GM18909 (cell line): ENCODE results near the gene PEX19.
"Not testable (repeated sequence)": the region's sequence is repeated elsewhere in the genome, so short reads cannot be mapped to it uniquely, and the experiment has no call there.

Experiments
- ATAC-seq: cut with Tn5 transposase; IDR thresholded peaks from one replicate; pipeline ENCODE4 v1.9.1; 2021; ENCODE audit warnings: mild to moderate bottlenecking; ENCODE audit not compliant: unreplicated experiment, poor library complexity

Gene PEX19

DNA sequence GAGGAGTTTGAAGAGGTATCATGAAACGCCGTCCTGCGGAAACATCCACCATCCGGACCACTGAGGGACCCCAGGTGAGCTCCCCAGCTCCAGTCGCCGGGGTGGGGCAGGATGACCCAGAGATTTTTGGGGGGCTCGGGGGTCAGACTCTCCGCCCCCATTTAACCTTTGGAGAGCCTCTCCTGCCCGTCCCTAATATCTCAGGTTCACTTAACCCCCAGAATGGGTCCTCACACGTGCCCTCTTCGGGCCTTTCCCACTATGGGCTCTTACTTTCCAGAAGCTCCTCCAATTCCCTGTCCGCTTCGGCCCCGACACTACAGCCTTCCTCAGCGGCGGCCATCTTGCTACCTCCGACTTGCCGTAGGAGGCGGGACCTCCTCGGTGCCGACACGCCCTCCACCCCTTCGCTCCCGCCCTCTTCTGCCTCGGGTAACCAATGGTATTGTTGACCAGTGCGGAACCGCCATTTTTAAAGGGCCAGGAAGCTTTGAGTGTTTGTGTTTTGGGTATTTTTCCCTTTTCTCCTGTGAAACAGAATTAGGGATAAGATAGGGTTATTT, at the start of gene PEX19:
Gene PEX19, minus strand, starts transcription at position 352 of the 563 bp plus-strand sequence. Its CDS starts 9 bp downstream, at position 343.
- ATAC-seq, result peak; percentile 96

DNA sequence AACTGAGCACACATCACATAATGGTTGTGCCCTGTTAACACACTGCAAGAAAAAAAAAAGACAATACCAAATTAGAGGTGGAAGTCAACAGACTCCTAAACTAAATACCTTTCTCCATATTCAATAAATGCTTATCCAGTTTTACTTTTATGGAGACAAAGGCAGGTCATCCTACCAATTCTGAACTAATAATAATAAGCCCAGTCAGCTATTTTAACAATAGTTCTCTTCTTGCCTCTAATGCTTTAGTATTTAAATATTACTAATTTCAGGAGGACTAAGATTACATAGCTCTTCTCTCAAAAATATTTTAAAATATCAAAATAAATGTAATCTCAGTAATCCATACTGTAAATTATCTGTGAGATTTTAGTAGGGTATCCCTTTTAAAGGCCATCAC, 47.6 kb upstream of the PEX19 start:
- ATAC-seq, result no peak

DNA sequence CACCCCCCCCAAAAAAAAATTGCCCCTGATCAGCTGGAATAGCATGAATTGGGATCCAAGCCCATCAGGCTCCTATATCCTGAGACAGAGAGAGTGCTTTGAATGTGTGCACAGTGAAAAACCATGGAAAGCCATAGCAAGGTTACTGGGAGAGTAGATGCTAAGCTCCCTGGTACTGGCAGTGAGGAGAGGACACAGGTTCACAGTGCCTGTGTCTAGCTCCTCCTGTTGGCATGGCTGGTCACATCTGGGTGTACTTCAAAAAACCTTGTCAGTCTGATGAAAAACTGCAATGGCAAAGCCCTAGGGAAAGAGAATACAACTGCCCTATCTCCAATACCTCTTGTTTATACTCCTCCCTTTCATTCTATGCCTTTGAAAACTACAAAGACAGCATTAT, 45.2 kb upstream of the PEX19 start:
- ATAC-seq, result no peak

DNA sequence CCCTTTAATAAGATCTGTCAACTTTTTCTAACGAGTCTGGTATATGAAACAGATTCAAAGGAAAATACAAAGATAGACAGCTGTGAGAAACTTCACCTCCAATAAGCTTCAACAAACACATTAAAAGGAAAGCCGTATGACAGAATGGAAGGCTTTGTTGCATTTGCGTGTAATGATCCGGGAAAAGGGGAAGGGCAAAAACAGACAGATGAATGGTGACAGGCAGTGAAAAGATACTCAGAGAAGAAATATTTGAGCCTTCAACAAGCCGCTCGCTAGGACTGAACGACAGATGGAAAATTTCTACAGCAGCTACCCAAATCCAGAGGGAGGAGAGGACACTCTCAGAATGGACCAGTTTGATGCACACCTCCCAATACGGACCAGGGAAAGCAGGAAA, 43.3 kb upstream of the PEX19 start:
- ATAC-seq, result no peak

DNA sequence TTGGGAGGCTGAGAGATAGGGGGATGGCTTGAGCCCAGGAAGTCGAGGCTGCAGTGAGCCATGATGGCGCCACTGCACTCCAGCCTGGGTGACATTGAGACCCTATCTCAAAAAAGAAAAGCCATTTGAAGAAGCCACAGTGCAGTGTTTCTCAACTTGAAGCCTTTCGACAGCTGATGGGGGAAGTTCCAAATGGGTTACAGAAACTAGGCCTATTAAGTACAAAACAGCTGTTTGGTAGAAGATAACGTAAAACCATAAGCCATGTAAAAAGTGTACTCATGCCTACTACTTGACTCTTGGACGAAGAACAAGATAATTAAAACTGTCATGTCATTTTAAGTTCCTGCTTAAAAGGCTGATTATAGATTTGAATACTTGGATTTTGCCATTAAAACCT, 41.5 kb upstream of the PEX19 start:
- no peak for ATAC-seq

DNA sequence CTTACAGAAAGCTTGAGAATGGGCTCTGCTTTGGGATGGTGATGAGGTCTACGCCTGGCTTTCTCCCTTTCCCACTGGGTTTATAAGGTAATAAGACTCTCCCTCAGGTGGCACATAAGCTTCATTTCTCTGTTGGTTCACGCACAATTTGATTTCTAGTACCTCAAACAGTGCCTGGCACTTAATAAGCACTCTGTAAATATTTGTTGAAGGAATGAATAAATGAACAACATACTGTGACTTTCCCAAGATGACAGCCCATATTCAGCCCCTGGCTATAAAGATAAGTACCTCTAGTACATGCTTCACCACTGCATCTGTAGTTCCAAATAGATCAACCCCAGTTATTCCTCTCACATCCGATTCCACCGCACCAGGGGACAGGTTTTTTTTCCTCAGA, 40.3 kb upstream of the PEX19 start:
- ATAC-seq, result no peak

GRCh38 chr1:160322831-160323230, 37.9 kb upstream of the PEX19 start:
- no peak for ATAC-seq

DNA sequence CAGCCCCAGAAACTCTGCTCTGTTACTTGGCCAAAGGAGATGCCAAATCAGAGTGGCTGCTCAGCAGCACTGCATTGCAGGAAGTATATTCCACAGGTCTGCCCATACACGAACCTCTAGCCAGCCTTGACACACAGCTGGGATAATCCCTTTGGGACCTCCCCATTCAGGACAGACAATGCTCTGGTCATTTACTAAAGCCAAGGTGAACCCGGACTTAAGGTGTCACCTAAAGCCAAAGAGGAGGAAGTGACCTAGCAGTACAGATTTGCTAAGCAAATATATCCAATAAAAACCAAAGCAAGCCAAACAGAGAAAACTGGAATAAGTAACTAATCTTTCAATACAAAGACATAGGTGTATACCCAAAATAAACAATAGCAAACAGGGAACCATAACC, 30.4 kb upstream of the PEX19 start:
- ATAC-seq, result no peak

DNA sequence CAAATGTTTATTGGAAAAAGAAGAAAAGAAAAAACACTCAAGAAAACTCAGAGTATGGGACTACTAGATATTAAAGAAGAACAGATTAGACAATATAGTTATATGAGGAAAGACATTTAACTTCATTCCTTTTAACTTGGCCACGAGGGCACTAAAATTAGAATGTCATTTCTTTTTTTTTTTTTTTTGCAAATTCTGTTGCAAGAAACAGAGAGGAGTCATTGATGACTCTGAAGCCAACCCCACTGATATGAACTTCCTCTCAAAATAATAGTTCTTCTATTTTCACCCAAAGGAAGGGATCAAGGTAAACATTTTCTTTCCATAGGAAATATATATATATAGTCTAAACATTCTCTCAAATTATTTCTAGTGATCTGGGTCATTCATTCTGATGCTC, 24.6 kb upstream of the PEX19 start:
- no peak for ATAC-seq

DNA sequence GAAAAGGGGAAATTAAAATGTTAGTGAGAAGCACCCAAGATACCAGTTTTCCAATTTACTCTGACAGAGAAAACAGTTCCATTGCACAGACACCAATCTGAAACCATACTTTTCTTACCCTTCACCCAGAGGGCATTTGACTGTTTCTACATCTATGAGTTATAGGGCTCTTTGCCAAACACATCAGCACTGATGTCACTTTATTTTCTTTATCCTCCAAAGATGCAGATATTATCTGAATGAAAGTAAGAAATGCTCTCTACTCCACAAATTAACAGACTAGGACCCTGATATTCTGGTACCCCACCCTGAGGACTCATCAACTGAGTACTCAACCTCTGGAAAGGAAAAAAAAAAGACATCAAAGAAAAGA, 24.2 kb upstream of the PEX19 start:
- no peak for ATAC-seq

GRCh38 chr1:160308451-160309184, 23.7 kb upstream of the PEX19 start:
- ATAC-seq, result no peak

- ATAC-seq, result no peak
Measured at GRCh38 chr1:160307118-160307791, 22.3 kb upstream of the PEX19 start.

DNA sequence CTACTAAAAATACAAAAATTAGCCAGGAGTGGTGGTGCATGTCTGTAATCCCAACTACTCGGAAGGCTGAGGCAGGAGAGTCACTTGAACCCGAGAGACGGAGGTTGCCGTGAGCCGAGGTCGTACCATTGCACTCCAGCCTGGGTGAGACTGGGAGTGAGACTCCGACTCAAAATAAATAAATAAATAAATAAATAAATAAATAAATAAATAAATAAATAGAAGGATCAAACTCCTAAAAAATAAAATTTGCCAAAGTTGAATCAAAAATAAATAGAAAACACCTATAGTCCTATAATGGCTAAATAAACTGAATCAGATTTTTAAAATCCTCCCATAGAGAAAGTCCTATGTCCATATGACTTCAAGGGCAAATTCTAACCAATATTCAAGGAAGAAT, 15.2 kb upstream of the PEX19 start:
- no peak for ATAC-seq

- ATAC-seq, result no peak
Measured at GRCh38 chr1:160296036-160296435, 11.1 kb upstream of the PEX19 start.

- no peak for ATAC-seq
Measured at GRCh38 chr1:160293020-160293968, 8.4 kb upstream of the PEX19 start.

GRCh38 chr1:160291248-160292220, 6.6 kb upstream of the PEX19 start:
- ATAC-seq, result peak; percentile 69

- ATAC-seq, result not testable (repeated sequence)
Measured at GRCh38 chr1:160287769-160288168, 2.8 kb upstream of the PEX19 start.

GRCh38 chr1:160285506-160285905, 573 bp upstream of the PEX19 start:
- no peak for ATAC-seq

DNA sequence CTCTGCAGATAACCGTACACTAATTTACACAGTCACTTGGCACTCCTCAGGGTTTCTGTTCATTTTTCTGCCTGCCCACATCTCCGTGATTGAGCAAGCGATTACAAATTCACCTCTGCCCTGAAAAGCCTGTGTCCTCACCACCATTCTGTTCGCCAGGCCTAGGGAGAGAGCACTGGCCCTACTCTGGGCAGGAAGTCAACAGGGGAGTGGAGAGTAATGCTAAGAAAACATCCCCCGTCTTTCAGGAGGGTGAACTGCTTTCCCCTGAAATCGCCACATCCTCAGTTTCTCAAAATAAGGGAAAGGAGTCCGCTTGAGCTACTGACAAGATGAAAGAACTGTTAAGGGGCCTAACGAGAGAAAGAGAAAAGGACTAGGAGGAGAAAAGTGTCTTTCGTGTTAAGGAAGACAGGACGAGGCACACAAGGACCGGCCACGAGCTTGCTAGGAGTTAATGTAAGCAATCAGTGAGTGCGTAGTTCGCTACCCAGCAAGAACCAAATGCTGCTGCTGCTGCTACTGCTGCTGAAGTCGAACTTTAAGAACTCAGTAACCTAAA, 632 bp downstream of the PEX19 start:
- ATAC-seq, result peak; percentile 34
